Astrocyte of the cerebellum (primary cell): Measurements from ENCODE around the gene SSBP4.
A peak's percentile ranks its signal among the peaks of the same experiment; 100 is the strongest.

Experiments used
- DNase-seq: peaks from one replicate; pipeline ENCODE4 v3.0.0-alpha.2; 2011; ENCODE audit warnings: low read depth
- H3K4me3 ChIP-seq: 2 replicates; pipeline ENCODE4 v1.5.1; 2011; ENCODE audit warnings: mild to moderate bottlenecking, low read depth, low read length, moderate library complexity
- in situ Hi-C: cut with HindIII; loops from 2 replicates; pipeline ENCODE4 v1.10.0; 2017; ENCODE audit warnings: low sequenced_read_pairs
- TF ChIP-seq, protein P1 (sequence below): IDR thresholded peaks from 2 replicates; pipeline ENCODE4 v1.5.1; 2012; ENCODE audit warnings: low read length, low read depth, moderate library complexity, mild to moderate bottlenecking; ENCODE audit errors: missing control alignments

Gene SSBP4

GRCh38 chr19:18434411-18435175 is 15.4 kb downstream of the SSBP4 start:
- TF ChIP-seq, protein P1, sequence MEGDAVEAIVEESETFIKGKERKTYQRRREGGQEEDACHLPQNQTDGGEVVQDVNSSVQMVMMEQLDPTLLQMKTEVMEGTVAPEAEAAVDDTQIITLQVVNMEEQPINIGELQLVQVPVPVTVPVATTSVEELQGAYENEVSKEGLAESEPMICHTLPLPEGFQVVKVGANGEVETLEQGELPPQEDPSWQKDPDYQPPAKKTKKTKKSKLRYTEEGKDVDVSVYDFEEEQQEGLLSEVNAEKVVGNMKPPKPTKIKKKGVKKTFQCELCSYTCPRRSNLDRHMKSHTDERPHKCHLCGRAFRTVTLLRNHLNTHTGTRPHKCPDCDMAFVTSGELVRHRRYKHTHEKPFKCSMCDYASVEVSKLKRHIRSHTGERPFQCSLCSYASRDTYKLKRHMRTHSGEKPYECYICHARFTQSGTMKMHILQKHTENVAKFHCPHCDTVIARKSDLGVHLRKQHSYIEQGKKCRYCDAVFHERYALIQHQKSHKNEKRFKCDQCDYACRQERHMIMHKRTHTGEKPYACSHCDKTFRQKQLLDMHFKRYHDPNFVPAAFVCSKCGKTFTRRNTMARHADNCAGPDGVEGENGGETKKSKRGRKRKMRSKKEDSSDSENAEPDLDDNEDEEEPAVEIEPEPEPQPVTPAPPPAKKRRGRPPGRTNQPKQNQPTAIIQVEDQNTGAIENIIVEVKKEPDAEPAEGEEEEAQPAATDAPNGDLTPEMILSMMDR, result no peak
- in situ Hi-C loops, result no loop called here
- no peak for DNase-seq
- peak overlapping the region; percentile 39 for H3K4me3 ChIP-seq

GRCh38 chr19:18435178-18435841 is 16.1 kb downstream of the SSBP4 start:
- DNase-seq, result no peak

GRCh38 chr19:18435842-18436670 is 16.9 kb downstream of the SSBP4 start:
- DNase-seq, result no peak
- TF ChIP-seq, protein P1, result no peak
- peak overlapping the region; percentile 60 for H3K4me3 ChIP-seq
- in situ Hi-C loops, result no loop called here

More at GRCh38 chr19:18435178-18435841, 16.1 kb downstream of the SSBP4 start:
- in situ Hi-C loops, result no loop called here
- no peak overlapping the region for H3K4me3 ChIP-seq
- TF ChIP-seq, protein P1, result no peak

GRCh38 chr19:18436671-18437490 is 17.7 kb downstream of the SSBP4 start:
- TF ChIP-seq, protein P1, result no peak
- in situ Hi-C loops, result no loop called here
- peak overlapping the region; percentile 60 for H3K4me3 ChIP-seq
- no peak for DNase-seq

DNA sequence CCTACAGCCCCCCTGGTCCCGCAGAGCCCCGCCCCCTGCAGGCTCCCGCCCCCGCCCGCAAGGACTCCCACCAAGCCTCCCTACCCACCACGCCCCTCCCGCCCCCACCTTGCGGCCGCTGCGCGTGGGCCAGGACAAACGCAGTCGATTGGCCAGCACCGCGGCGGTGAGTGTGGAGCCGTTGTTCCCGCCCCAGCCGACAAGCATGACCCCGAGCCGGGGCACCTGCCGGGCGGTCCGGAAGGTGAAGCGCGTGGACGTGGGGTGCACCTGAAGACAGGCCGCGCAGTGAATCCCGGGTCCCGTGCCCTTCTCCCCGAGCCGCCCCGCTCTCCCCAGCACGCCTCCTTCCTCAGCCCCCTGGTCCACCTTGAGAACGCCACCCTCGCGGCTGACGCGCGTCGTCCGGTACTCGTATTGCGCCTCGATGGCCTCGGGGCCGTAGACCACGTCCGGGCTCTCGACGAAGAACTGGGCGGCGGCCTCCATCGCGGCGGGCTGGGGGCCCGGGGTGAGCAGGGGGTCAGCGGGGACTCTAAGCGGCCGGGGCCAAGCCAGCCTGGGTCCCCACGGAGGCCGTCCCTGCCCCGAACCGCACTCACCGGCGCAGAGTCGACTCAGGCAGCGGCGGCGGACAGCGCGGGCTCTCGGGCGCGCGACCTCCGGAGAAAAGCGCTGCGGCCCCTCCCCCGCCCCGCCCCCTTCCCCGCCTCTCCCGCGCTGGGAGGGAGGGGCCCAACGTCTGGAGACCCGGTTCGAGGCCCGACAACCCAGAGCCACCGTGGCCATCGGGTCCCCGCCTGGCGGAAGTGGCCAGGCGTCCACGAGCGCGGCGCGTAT is 18.5 kb downstream of the SSBP4 start, which contains the start of gene ISYNA1:
Gene ISYNA1, minus strand, starts transcription at position 643 of the 840 bp plus-strand sequence. Its CDS starts 154 bp downstream, at position 489.
- H3K4me3 ChIP-seq, result peak within 1 kb of the TSS; percentile 60
- TF ChIP-seq, protein P1, result no peak
- in situ Hi-C loops, result no loop called here
- DNase-seq, result no peak
